ENCODE results near the gene CIZ1. TPM values are rescaled to one million over a fixed set of nuclear protein-coding genes. Genes with fewer than 3 reads are reported as not detected.

The CIZ1 gene
- total and polyA plus RNA-seq, 9 of the 15 experiments (the other 6 are each of a cell fraction or from before 2014, with no cell fraction given): 6.6 to 329 (median 87.8) TPM

GRCh38 chr9:128203024-128203706 is 11.8 kb upstream of the CIZ1 start, which contains the start of gene DNM1 (continued):
- TF ChIP-seq SMC3 (conservative IDR thresholded peaks at IDR 0.05; ENCODE audit: insufficient read depth, low read depth, low read length): peak; percentile 83; the same call in 1 of the 2 replicates
- TF ChIP-seq IRF2 (CRISPR knock-in tag; IDR thresholded peaks at IDR 0.05): no peak
- TF ChIP-seq ZNF445 (CRISPR knock-in tag; IDR thresholded peaks at IDR 0.05; ENCODE audit: low read depth): 0 out of 2 replicates have a peak, but pooled peaks have one; percentile 30
- TF ChIP-seq BCOR (IDR thresholded peaks at IDR 0.05): no peak; the same call in 1 of the 2 replicates
- TF ChIP-seq LCOR (CRISPR knock-in tag; IDR thresholded peaks at IDR 0.05): no peak
- no peak for TF ChIP-seq DDX20 (tag; IDR thresholded peaks at IDR 0.05; ENCODE audit: low read depth)
- no peak; the same call in 1 of the 2 replicates for TF ChIP-seq MXI1 (IDR thresholded peaks at IDR 0.05; ENCODE audit: low read depth, low read length)
- no peak for TF ChIP-seq MED1 (CRISPR knock-in tag; IDR thresholded peaks at IDR 0.05; ENCODE audit: borderline replicate concordance)
- TF ChIP-seq ELF4 (CRISPR knock-in tag; IDR thresholded peaks at IDR 0.05): 0 out of 2 replicates have a peak, but pooled peaks have one; percentile 14
- peak; percentile 65; the same call in 1 of the 2 replicates for TF ChIP-seq HMGXB4 (CRISPR knock-in tag; IDR thresholded peaks at IDR 0.05)
- TF ChIP-seq PPARD (CRISPR knock-in tag; IDR thresholded peaks at IDR 0.05): peak; percentile 74
- peak; percentile 85; the same call in 1 of the 2 replicates for TF ChIP-seq HIVEP1 (CRISPR knock-in tag; IDR thresholded peaks at IDR 0.05)
- TF ChIP-seq NBN (IDR thresholded peaks at IDR 0.05; ENCODE audit: low read depth): no peak
- TF ChIP-seq GABPB1 (CRISPR knock-in tag; IDR thresholded peaks at IDR 0.05): no peak
- TF ChIP-seq GTF2E2 (tag; IDR thresholded peaks at IDR 0.05): peak; percentile 26; the same call in 1 of the 2 replicates
- TF ChIP-seq HEY1 (CRISPR knock-in tag; IDR thresholded peaks at IDR 0.05; ENCODE audit: borderline replicate concordance): no peak
- TF ChIP-seq TOE1 (IDR thresholded peaks at IDR 0.05; ENCODE audit: borderline replicate concordance): no peak
- TF ChIP-seq TOE1 (CRISPR knock-in tag; IDR thresholded peaks at IDR 0.05; ENCODE audit: borderline replicate concordance, low read depth): no peak
- TF ChIP-seq POLR2AphosphoS2 (IDR thresholded peaks at IDR 0.05; ENCODE audit: low read length): no peak
- no peak for TF ChIP-seq SRSF3 (IDR thresholded peaks at IDR 0.05; ENCODE audit: insufficient read depth, low read length)
- TF ChIP-seq BMI1 (IDR thresholded peaks at IDR 0.05; ENCODE audit: low read length): no peak
- TF ChIP-seq ZNF274 (IDR thresholded peaks at IDR 0.05; ENCODE audit: borderline replicate concordance, low read depth, low read length): no peak; the same call in 1 of the 2 replicates
- peak; percentile 98 to 99 for TF ChIP-seq UBTF (IDR thresholded peaks at IDR 0.05; ENCODE audit: borderline replicate concordance in 1 of 2, low read depth in 2 of 2, low read length in 2 of 2)
- TF ChIP-seq ZNF133 (CRISPR knock-in tag; IDR thresholded peaks at IDR 0.05): peak; percentile 91
- peak; percentile 86 for TF ChIP-seq MYC (IDR thresholded peaks at IDR 0.05; ENCODE audit: low read depth, low read length)
- TF ChIP-seq MYC (CRISPR knock-in tag; IDR thresholded peaks at IDR 0.05; ENCODE audit: borderline replicate concordance, low read depth): no peak
- no peak for TF ChIP-seq ESRRB (CRISPR knock-in tag; IDR thresholded peaks at IDR 0.05; ENCODE audit: borderline replicate concordance)

All from K562 (cell line).